HepG2 (cell line): ENCODE results near the gene GPS1. TPM values are rescaled to one million over a fixed set of nuclear protein-coding genes. Genes with fewer than 3 reads are reported as not detected.

ENCODE experiments used
- ARID3A ChIP-seq: IDR thresholded peaks from 2 replicates; pipeline ENCODE4 v1.6.1; 2012; ENCODE audit warnings: low read depth, low read length, improper control_type of control experiment
- CAMTA2 ChIP-seq: sonication (generic); formaldehyde crosslinking; IDR thresholded peaks from 2 replicates; pipeline ENCODE4 v1.4.0; 2020; ENCODE audit warnings: mild to moderate bottlenecking, missing genetic modification reagents, borderline replicate concordance
- ELF1 ChIP-seq: sonication (generic); formaldehyde crosslinking; IDR thresholded peaks from 2 replicates; pipeline ENCODE4 v1.4.0; 2020; ENCODE audit warnings: missing genetic modification reagents
- FIP1L1 ChIP-seq: fragments of 200-400 bp; formaldehyde crosslinking; IDR thresholded peaks from 2 replicates; pipeline ENCODE4 v1.6.1; 2018; ENCODE audit warnings: low read depth, mild to moderate bottlenecking, low read length, moderate library complexity, borderline replicate concordance; ENCODE audit not compliant: insufficient read depth
- HOXA7 ChIP-seq: sonication (generic); formaldehyde crosslinking; IDR thresholded peaks from 2 replicates; pipeline ENCODE4 v1.8.1; 2022; ENCODE audit warnings: mild to moderate bottlenecking, missing genetic modification reagents, moderate library complexity
- JUN ChIP-seq: sonication (generic); formaldehyde crosslinking; IDR thresholded peaks from 2 replicates; pipeline ENCODE4 v1.4.0; 2020; ENCODE audit warnings: mild to moderate bottlenecking, missing genetic modification reagents
- KLF12 ChIP-seq: sonication (generic); formaldehyde crosslinking; IDR thresholded peaks from 2 replicates; pipeline ENCODE4 v1.4.0; 2020; ENCODE audit warnings: missing genetic modification reagents, borderline replicate concordance
- LBX2 ChIP-seq: sonication (generic); formaldehyde crosslinking; IDR thresholded peaks from 2 replicates; pipeline ENCODE4 v1.5.0; 2020; ENCODE audit warnings: missing genetic modification reagents, mild to moderate bottlenecking, borderline replicate concordance
- RBM22 ChIP-seq: fragments of 200-400 bp; formaldehyde crosslinking; optimal IDR thresholded peaks from 2 replicates; pipeline ENCODE3; 2017; ENCODE audit warnings: mild to moderate bottlenecking, low read length, moderate library complexity
- RFXAP ChIP-seq: sonication (generic); formaldehyde crosslinking; IDR thresholded peaks from 2 replicates; pipeline ENCODE4 v1.4.0; 2020; ENCODE audit warnings: missing genetic modification reagents, borderline replicate concordance
- ZNF18 ChIP-seq: sonication (generic); formaldehyde crosslinking; IDR thresholded peaks from 2 replicates; pipeline ENCODE4 v1.8.0; 2022; ENCODE audit warnings: mild to moderate bottlenecking, missing genetic modification reagents; ENCODE audit not compliant: insufficient replicate concordance
- ZNF720 ChIP-seq: sonication (generic); formaldehyde crosslinking; IDR thresholded peaks from 2 replicates; pipeline ENCODE4 v1.4.0; 2020; ENCODE audit warnings: missing genetic modification reagents
- polyA plus RNA-seq, 8 experiments: library from polyadenylated mRNA; depleted of rRNA in 3 of 8; stranded (reverse) in 7 of 8; unstranded in 1 of 8; fragments of >200 nt; fragmentation: Illumina TruSeq in 4 of 8; extraction: Trizol in 4 of 8; gene quantifications; 2 replicates each; pipeline versions ENCODE4 v1.2.1 to v1.2.3, GENCODE V29; 2011 to 2016; ENCODE audit warnings: low read depth in 4 of 8, missing spikeins in 1 of 8, mixed read lengths in 1 of 8; ENCODE audit not compliant: insufficient read depth in 1 of 8
- total RNA-seq, 5 experiments: library from RNA; depleted of rRNA; stranded (reverse); fragments of >200 nt; fragmentation: Illumina TruSeq; extraction: Trizol; gene quantifications; 2 replicates each; pipeline ENCODE4 v1.2.3, GENCODE V29; 2016; ENCODE audit warnings: low read depth in 1 of 5
- TF ChIP-seq, protein P1 (sequence below), 2 experiments: fragments of 450-650 bp in 1 of 2; sonication (generic) in 1 of 2; formaldehyde crosslinking in 1 of 2; IDR thresholded peaks; 2 replicates each; pipeline versions ENCODE4 v1.6.1 to v1.8.0; 2016 to 2022; ENCODE audit warnings: antibody characterized with exemption in 1 of 2, mild to moderate bottlenecking in 1 of 2, missing genetic modification reagents in 1 of 2

The GPS1 gene
- total and polyA plus RNA-seq, 2 of the 13 experiments (the other 11 are each of a cell fraction or from before 2014, with no cell fraction given), result 124 to 128 TPM

DNA sequence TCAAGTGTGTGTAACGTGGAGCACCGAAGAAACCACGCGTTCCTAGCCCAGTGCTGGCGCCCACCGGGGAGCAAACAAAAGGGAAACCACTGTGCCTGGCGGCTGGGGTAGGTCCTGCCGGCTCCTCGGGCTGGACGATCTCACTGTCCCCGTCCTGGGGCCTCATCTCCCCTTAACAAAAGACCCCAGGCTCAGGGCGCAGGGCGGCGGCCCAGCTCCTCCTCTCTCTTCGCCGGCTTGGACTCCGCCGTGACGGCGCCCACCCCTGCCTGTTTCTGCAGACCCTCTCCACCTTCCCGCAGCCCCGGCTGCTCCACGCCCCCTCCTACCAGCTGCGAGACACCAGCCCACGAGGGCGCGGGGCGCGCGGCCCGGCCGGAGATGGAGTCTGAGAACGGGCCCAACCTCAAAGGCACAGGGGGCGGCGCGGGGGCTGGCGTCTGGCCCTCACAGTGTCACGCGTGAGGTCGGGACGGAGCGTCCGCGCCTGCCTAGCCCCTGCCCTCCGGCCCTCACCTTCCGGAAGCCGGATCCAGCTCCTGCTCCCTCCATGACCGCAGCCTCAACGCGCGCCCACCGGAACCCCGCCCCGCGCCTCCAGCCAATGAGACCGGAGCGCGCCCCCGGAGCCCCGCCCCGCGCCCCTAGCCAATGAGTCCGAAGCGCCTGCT is 29.3 kb upstream of the GPS1 start, which contains the start of gene CENPX (continued):
- TF ChIP-seq JUN, result peak; percentile 68
- 0 out of 2 replicates have a peak, but pooled peaks have one; percentile 32 for TF ChIP-seq CAMTA2 (CRISPR knock-in tag)
- TF ChIP-seq KLF12 (CRISPR knock-in tag), result no peak; the same call in 1 of the 2 replicates
- TF ChIP-seq LBX2 (CRISPR knock-in tag), result no peak
- TF ChIP-seq, protein P1, sequence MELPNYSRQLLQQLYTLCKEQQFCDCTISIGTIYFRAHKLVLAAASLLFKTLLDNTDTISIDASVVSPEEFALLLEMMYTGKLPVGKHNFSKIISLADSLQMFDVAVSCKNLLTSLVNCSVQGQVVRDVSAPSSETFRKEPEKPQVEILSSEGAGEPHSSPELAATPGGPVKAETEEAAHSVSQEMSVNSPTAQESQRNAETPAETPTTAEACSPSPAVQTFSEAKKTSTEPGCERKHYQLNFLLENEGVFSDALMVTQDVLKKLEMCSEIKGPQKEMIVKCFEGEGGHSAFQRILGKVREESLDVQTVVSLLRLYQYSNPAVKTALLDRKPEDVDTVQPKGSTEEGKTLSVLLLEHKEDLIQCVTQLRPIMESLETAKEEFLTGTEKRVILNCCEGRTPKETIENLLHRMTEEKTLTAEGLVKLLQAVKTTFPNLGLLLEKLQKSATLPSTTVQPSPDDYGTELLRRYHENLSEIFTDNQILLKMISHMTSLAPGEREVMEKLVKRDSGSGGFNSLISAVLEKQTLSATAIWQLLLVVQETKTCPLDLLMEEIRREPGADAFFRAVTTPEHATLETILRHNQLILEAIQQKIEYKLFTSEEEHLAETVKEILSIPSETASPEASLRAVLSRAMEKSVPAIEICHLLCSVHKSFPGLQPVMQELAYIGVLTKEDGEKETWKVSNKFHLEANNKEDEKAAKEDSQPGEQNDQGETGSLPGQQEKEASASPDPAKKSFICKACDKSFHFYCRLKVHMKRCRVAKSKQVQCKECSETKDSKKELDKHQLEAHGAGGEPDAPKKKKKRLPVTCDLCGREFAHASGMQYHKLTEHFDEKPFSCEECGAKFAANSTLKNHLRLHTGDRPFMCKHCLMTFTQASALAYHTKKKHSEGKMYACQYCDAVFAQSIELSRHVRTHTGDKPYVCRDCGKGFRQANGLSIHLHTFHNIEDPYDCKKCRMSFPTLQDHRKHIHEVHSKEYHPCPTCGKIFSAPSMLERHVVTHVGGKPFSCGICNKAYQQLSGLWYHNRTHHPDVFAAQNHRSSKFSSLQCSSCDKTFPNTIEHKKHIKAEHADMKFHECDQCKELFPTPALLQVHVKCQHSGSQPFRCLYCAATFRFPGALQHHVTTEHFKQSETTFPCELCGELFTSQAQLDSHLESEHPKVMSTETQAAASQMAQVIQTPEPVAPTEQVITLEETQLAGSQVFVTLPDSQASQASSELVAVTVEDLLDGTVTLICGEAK (IDR thresholded peaks at IDR 0.05), result no peak
- TF ChIP-seq, protein P1 (CRISPR knock-in tag; IDR thresholded peaks at IDR 0.05), result peak; percentile 28; the same call in 1 of the 2 replicates
- no peak for TF ChIP-seq ARID3A
- no peak for TF ChIP-seq HOXA7 (CRISPR knock-in tag)
- peak; percentile 67 for TF ChIP-seq RFXAP (CRISPR knock-in tag)
- TF ChIP-seq ZNF720 (CRISPR knock-in tag), result no peak
- TF ChIP-seq RBM22, result no peak
- TF ChIP-seq FIP1L1, result no peak
- TF ChIP-seq ELF1 (CRISPR knock-in tag), result no peak
- TF ChIP-seq ZNF18 (CRISPR knock-in tag), result no peak
